IMR-90 (cell line): Measurements from ENCODE around the gene DENND1C. TPM values are rescaled to one million over a fixed set of nuclear protein-coding genes. Genes with fewer than 3 reads are reported as not detected.

ENCODE experiments used
- ATAC-seq: fragments of 200-7000 bp; cut with Tn5 transposase; 2 replicates; pipeline ENCODE4 v1.9.1; 2020; ENCODE audit warnings: low read depth, mild to moderate bottlenecking, moderate library complexity
- BruUV-seq: library from RNA; stranded (reverse); fragments of 400-500 nt; replicated peaks from 2 replicates; lab custom pipeline; 2021; lab: Mats Ljungman, UMichigan
- CTCF ChIA-PET: fragments of 300-600 bp; formaldehyde crosslinking; extraction: SDS; loops from one replicate; lab custom pipeline; 2021; ENCODE audit warnings: antibody characterized with exemption; lab: Yijun Ruan, JAX
- POLR2A ChIA-PET: fragments of 300-600 bp; sonication (Branson Sonifier 250); formaldehyde crosslinking; loops from one replicate; lab custom pipeline; 2022; ENCODE audit warnings: antibody characterized with exemption; ENCODE audit not compliant: unreplicated experiment; lab: Charles Lee
- DNase-seq: peaks from one replicate; pipeline ENCODE4 v3.0.0; 2013
- H2AFZ ChIP-seq: replicated peaks from 2 replicates; pipeline ENCODE3; 2013; ENCODE audit warnings: low read length, mild to moderate bottlenecking; ENCODE audit not compliant: poor library complexity
- H2AK5ac ChIP-seq: 2 replicates; pipeline ENCODE4 v1.6.1; 2013; ENCODE audit warnings: low read depth, low read length, inconsistent platforms
- H2AK9ac ChIP-seq: replicated peaks from 2 replicates; pipeline ENCODE3; 2013; ENCODE audit warnings: mild to moderate bottlenecking, low read depth, low read length, moderate library complexity; ENCODE audit not compliant: poor library complexity
- H2BK120ac ChIP-seq: 2 replicates; pipeline ENCODE4 v1.6.1; 2013; ENCODE audit warnings: low read depth, low read length, inconsistent platforms
- H2BK15ac ChIP-seq: 3 replicates; pipeline ENCODE4 v1.6.1; 2013; ENCODE audit warnings: low read depth, low read length, inconsistent platforms
- H2BK20ac ChIP-seq: 2 replicates; pipeline ENCODE4 v1.6.1; 2013; ENCODE audit warnings: low read depth, mild to moderate bottlenecking, inconsistent platforms, low read length, moderate library complexity
- H2BK5ac ChIP-seq: 2 replicates; pipeline ENCODE4 v1.6.1; 2013; ENCODE audit warnings: mild to moderate bottlenecking, low read depth, low read length, inconsistent platforms; ENCODE audit not compliant: poor library complexity, severe bottlenecking
- H3K14ac ChIP-seq: replicated peaks from 2 replicates; pipeline ENCODE4 v1.6.1; 2013; ENCODE audit warnings: low read depth, low read length, inconsistent platforms
- H3K18ac ChIP-seq: 2 replicates; pipeline ENCODE4 v1.6.1; 2013; ENCODE audit warnings: low read depth, low read length, control low read depth
- H3K23ac ChIP-seq: 2 replicates; pipeline ENCODE4 v1.6.1; 2013; ENCODE audit warnings: low read depth, low read length, inconsistent platforms
- H3K27ac ChIP-seq: 2 replicates; pipeline ENCODE4 v1.5.1; 2013; ENCODE audit warnings: mild to moderate bottlenecking, control low read depth, low read length; ENCODE audit not compliant: insufficient read depth
- H3K27me3 ChIP-seq: 2 replicates; pipeline ENCODE4 v1.6.1; 2013; ENCODE audit warnings: low read length; ENCODE audit not compliant: control insufficient read depth, insufficient read depth
- H3K36me3 ChIP-seq: 2 replicates; pipeline ENCODE4 v1.6.1; 2013; ENCODE audit warnings: low read length, mixed read lengths; ENCODE audit not compliant: control insufficient read depth, insufficient read depth
- H3K4ac ChIP-seq: 2 replicates; pipeline ENCODE4 v1.6.1; 2013; ENCODE audit warnings: low read depth, low read length, inconsistent platforms
- H3K4me1 ChIP-seq: 2 replicates; pipeline ENCODE4 v1.6.1; 2013; ENCODE audit warnings: low read length, mixed read lengths; ENCODE audit not compliant: control insufficient read depth, insufficient read depth
- H3K4me2 ChIP-seq: 2 replicates; pipeline ENCODE4 v1.6.1; 2013; ENCODE audit warnings: low read depth, mild to moderate bottlenecking, control low read depth, low read length, moderate library complexity
- H3K4me3 ChIP-seq: 2 replicates; pipeline ENCODE4 v1.5.1; 2013; ENCODE audit warnings: low read depth, mild to moderate bottlenecking, control low read depth, low read length, moderate library complexity; ENCODE audit not compliant: insufficient read depth
- H3K56ac ChIP-seq: 2 replicates; pipeline ENCODE4 v1.6.1; 2013; ENCODE audit warnings: low read length, inconsistent platforms; ENCODE audit not compliant: insufficient read depth; ENCODE audit errors: extremely low read depth
- H3K79me1 ChIP-seq, 2 experiments: 2 replicates each; pipeline ENCODE4 v1.6.1; 2013; ENCODE audit warnings: low read length in 2 of 2, inconsistent platforms in 1 of 2, low read depth in 1 of 2
- H3K9ac ChIP-seq: 2 replicates; pipeline ENCODE4 v1.6.1; 2013; ENCODE audit warnings: low read depth, low read length, control low read depth
- H3K9me1 ChIP-seq: 2 replicates; pipeline ENCODE4 v1.6.1; 2013; ENCODE audit warnings: low read length, inconsistent platforms; ENCODE audit not compliant: insufficient read depth
- H3K9me3 ChIP-seq: 2 replicates; pipeline ENCODE4 v1.6.1; 2013; ENCODE audit warnings: low read length; ENCODE audit not compliant: control insufficient read depth, insufficient read depth
- H4K20me1 ChIP-seq: 2 replicates; pipeline ENCODE4 v1.6.1; 2013; ENCODE audit warnings: low read length, inconsistent platforms; ENCODE audit not compliant: insufficient read depth
- H4K5ac ChIP-seq: 2 replicates; pipeline ENCODE4 v1.6.1; 2013; ENCODE audit warnings: mild to moderate bottlenecking, low read depth, low read length, control low read depth
- H4K8ac ChIP-seq, 2 experiments: 2 replicates each; pipeline ENCODE4 v1.6.1; 2013; ENCODE audit warnings: low read depth in 2 of 2, low read length in 2 of 2, control low read depth in 1 of 2, inconsistent platforms in 1 of 2
- H4K91ac ChIP-seq: 2 replicates; pipeline ENCODE4 v1.6.1; 2013; ENCODE audit warnings: low read depth, low read length, inconsistent platforms; ENCODE audit not compliant: insufficient read depth
- BHLHE40 ChIP-seq: fragments of 150-350 bp; IDR thresholded peaks from 2 replicates; pipeline ENCODE4 v1.6.1; 2016; ENCODE audit warnings: mild to moderate bottlenecking, low read depth, low read length
- FOS ChIP-seq: fragments of 150-350 bp; IDR thresholded peaks from 2 replicates; pipeline ENCODE4 v1.6.1; 2016; ENCODE audit warnings: low read depth, low read length
- MAZ ChIP-seq: IDR thresholded peaks from 2 replicates; pipeline ENCODE4 v1.6.1; 2012; ENCODE audit warnings: low read depth, mild to moderate bottlenecking, low read length, improper control_type of control experiment, moderate library complexity, borderline replicate concordance
- MXI1 ChIP-seq: IDR thresholded peaks from 2 replicates; pipeline ENCODE4 v1.6.1; 2012; ENCODE audit warnings: low read depth, mild to moderate bottlenecking, low read length, moderate library complexity, borderline replicate concordance
- RAD21 ChIP-seq: IDR thresholded peaks from 2 replicates; pipeline ENCODE4 v1.6.1; 2012; ENCODE audit warnings: low read length, improper control_type of control experiment
- RCOR1 ChIP-seq: IDR thresholded peaks from 2 replicates; pipeline ENCODE4 v1.6.1; 2012; ENCODE audit warnings: mild to moderate bottlenecking, low read length, improper control_type of control experiment; ENCODE audit not compliant: insufficient replicate concordance
- SMC3 ChIP-seq: fragments of 150-350 bp; IDR thresholded peaks from 2 replicates; pipeline ENCODE4 v1.6.1; 2016; ENCODE audit warnings: low read depth, mild to moderate bottlenecking, antibody characterized with exemption, low read length, moderate library complexity
- USF2 ChIP-seq: fragments of 150-350 bp; IDR thresholded peaks from 2 replicates; pipeline ENCODE4 v1.6.1; 2017; ENCODE audit warnings: mild to moderate bottlenecking, antibody characterized with exemption, low read length, low read depth
- WGBS, 2 experiments: methylation state at CpG; one replicate each; pipeline versions ENCODE4 v1.1.5 to v1.1.7; 2013; ENCODE audit warnings: missing lambda C conversion rate in 2 of 2; ENCODE audit not compliant: insufficient read length in 1 of 2; ENCODE audit errors: extremely low coverage in 2 of 2; 5-methylcytosine and 5-hydroxymethylcytosine counted together
- dilution Hi-C: fragments of 300-500 bp; cut with HindIII; formaldehyde crosslinking; loops from one replicate; pipeline ENCODE4 v1.14.3; 2018; ENCODE audit warnings: low sequenced_read_pairs; ENCODE audit not compliant: unreplicated experiment
- in situ Hi-C: fragments of 300-500 bp; cut with MboI; formaldehyde crosslinking; loops from 3 replicates; pipeline ENCODE4 v1.14.3; 2019; ENCODE audit warnings: low sequenced_read_pairs, inconsistent platforms, mixed read lengths
- intact Hi-C: fragments of 100-400 bp; cut with micrococcal nuclease; formaldehyde crosslinking; loops from 2 replicates; pipeline ENCODE4 v1.10.0; 2022
- polyA plus RNA-seq, 3 experiments: library from polyadenylated mRNA; depleted of rRNA; stranded (reverse); fragments of >200 nt; gene quantifications; 2 replicates each; pipeline ENCODE4 v1.2.3, GENCODE V29; 2012; ENCODE audit warnings: low replicate concordance in 1 of 3
- total RNA-seq: library from RNA; depleted of rRNA; stranded (reverse); fragments of >200 nt; gene quantifications from 2 replicates; pipeline ENCODE4 v1.2.3, GENCODE V29; 2012
- TF ChIP-seq, protein P1 (sequence below): conservative IDR thresholded peaks from 2 replicates; pipeline ENCODE4 v1.5.1; 2012; ENCODE audit warnings: mild to moderate bottlenecking, low read depth, low read length, improper control_type of control experiment

DENND1C gene
- total and polyA plus RNA-seq, 2 of the 4 experiments (the other 2 are of a cell fraction) = not detected

DNA sequence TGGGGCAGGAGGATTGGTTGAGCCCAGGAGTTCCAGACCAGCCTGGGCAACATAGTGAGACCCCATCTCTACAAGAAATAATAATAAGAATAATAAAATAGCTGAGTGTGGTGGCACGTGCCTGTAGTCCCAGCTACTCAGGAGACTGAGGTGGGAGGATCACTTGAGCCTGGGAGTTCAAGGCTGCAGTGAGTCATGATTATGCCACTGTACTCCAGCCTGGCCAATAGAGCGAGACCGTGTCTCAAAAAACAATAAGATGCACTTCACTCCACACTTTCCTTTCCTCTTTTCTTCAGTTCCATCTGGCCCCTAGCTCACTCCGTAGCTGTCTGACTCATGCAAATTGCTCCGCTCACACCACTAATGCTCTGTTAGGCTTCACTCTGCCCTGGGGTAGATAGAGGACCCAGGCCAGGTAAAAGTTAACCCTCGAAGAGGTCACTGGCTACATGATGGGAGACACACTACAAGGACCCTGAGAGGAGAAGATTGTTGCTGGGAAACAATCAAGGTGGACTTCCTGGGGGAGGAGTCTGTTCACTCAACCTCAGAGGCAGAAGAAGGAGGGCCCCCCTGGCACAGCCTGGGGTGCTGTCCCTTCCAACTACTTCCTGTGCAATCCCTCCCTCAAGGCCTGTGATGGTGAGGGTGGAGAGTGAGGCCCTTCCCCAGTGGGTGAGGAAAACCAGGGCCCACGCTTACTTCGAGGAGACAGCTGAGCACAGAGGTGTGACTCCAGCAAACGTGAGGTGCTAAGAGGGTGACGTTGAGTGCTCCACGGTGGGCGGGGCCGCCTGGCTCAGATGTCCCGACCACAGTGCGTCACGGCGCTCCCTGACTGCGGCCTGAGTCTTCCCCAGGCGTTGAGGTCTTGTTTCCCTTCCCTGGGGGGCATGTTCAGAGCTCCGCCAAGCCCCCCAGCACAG lies 40.4 kb upstream of the DENND1C start:
- ATAC-seq (no peak), DNase-seq (no peak)
- POLR2A ChIA-PET = interaction anchor here (0.5 kb wide), 1 partner anchor 248 kb away, joined by 13 read pairs; no protein-coding TSS in a partner anchor
- TF ChIP-seq FOS (no peak), MAZ (no peak), RAD21 (no peak), USF2 (no peak), SMC3 (no peak), MXI1 (no peak), RCOR1 (no peak), BHLHE40 (no peak)
- TF ChIP-seq, protein P1, sequence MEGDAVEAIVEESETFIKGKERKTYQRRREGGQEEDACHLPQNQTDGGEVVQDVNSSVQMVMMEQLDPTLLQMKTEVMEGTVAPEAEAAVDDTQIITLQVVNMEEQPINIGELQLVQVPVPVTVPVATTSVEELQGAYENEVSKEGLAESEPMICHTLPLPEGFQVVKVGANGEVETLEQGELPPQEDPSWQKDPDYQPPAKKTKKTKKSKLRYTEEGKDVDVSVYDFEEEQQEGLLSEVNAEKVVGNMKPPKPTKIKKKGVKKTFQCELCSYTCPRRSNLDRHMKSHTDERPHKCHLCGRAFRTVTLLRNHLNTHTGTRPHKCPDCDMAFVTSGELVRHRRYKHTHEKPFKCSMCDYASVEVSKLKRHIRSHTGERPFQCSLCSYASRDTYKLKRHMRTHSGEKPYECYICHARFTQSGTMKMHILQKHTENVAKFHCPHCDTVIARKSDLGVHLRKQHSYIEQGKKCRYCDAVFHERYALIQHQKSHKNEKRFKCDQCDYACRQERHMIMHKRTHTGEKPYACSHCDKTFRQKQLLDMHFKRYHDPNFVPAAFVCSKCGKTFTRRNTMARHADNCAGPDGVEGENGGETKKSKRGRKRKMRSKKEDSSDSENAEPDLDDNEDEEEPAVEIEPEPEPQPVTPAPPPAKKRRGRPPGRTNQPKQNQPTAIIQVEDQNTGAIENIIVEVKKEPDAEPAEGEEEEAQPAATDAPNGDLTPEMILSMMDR = no peak
- H3K9ac ChIP-seq = no peak overlapping the region
- no peaks in the 10 kb centered on the region for H3K36me3 ChIP-seq
- 0 out of 2 replicates have a peak, but pooled peaks cover 2% of the 10 kb centered on the region for H3K9me1 ChIP-seq
- H3K23ac ChIP-seq = no peak overlapping the region
- H2BK20ac ChIP-seq = no peak overlapping the region
- no peak overlapping the region for H3K14ac ChIP-seq
- no peak overlapping the region for H3K18ac ChIP-seq
- no peak overlapping the region for H2AK5ac ChIP-seq
- no peak overlapping the region for H2AFZ ChIP-seq
- in situ Hi-C loops (no loop called here), dilution Hi-C loops (no loop called here), intact Hi-C loops (no loop called here)
- H3K4ac ChIP-seq = no peak overlapping the region
- no peak overlapping the region for H3K56ac ChIP-seq
- no peak overlapping the region for H2BK120ac ChIP-seq
- H2BK15ac ChIP-seq = no peak overlapping the region
- H2BK5ac ChIP-seq = no peak overlapping the region
- H2AK9ac ChIP-seq = no peak overlapping the region
- no peaks in the 10 kb centered on the region for H4K20me1 ChIP-seq
- CTCF ChIA-PET = no interaction called here
- no peak overlapping the region for H4K8ac ChIP-seq
- H3K4me2 ChIP-seq = no peak overlapping the region
- 38% methylated on average over 13 of the region's 20 CpGs; no CpG with 5 or more reads in 1 of the 2 experiments for WGBS, 2 experiments
- no peak overlapping the region for H3K4me3 ChIP-seq
- no peak overlapping the region for H4K91ac ChIP-seq
- no peak overlapping the region for H4K5ac ChIP-seq
- no TSS peak for BruUV-seq
- H3K9me3 ChIP-seq = no peaks in the 10 kb centered on the region
- H3K79me1 ChIP-seq = no peaks in the 10 kb centered on the region
- H3K27ac ChIP-seq = no peak overlapping the region
- H3K27me3 ChIP-seq = no peaks in the 10 kb centered on the region
- H3K4me1 ChIP-seq = no peaks in the 10 kb centered on the region
